ENCODE measurements around the gene ACOXL.

The ACOXL gene

DNA sequence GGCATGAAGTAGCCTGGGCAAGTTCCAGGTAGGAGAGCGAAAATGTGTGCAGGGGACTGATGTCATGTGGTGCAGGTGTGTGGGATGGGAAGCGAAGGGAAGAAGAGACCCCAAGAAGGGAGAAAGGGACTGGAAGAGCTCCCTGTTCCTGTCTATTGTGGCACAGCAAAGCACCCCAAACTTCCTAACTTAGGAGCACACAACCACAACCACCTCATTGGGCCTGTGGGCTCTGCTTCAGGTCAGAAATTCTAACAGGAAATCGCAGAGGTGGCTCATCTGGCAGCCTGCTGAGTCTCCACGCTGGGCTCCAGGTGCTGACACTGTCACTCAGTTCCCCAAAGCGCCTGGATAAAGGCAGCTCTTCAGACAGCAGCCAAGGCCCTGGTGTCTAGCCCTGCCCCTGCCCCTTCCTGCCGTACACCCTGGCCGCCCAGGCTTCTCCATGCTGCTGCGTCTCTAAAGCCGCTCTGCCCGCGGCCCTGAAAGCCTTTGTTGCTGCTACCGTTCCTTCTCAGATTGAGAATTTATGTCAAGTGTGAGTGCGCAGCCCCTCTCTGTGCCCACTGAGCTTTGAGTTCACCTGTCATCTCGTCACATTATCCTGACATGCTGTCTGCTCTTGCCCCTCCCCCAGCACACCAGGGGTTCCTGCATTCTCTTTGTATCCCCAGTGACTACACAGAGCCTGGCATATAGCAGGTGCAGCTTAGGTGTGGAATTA is 248.1 kb downstream of the ACOXL start:
- Histone ChIP-seq H3K9ac (ENCODE audit: low read depth, low read length) (no peak overlapping the region), H3K36me3 (ENCODE audit: insufficient read depth, low read length) (no peaks in the 10 kb centered on the region), H3K27ac (ENCODE audit: low read depth, low read length) (no peak overlapping the region), H3K4me3 (ENCODE audit: low read length) (no peak overlapping the region), H3K27me3 (ENCODE audit: insufficient read depth, low read length) (no peaks in the 10 kb centered on the region), H3K9me3 (ENCODE audit: insufficient read depth, low read depth, low read length) (no peaks in the 10 kb centered on the region), H3K4me1 (ENCODE audit: insufficient read depth, low read length) (peaks cover 6% of the 10 kb centered on the region)
- 76% methylated on average over 14 of the region's 14 CpGs for WGBS

DNA sequence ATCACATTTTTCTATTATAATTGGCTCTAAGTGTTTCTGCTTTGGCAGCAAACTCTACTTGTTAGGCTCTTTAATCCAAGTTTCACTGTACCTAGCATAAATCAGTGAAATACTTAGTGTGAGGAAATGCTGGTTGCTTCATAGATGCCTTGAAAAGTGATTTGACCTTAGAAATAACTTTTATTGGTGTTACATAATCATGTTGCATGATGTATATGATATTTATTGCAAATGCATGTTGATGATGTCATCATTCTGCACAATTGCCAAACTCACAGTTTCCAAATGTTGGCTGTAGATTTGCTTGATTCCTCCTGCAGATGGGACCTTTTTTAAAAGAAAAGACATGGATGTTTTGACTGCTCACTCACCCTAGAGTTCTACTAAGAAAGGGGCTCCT is 250.8 kb downstream of the ACOXL start:
- Histone ChIP-seq H3K27me3 (ENCODE audit: insufficient read depth, low read length) (no peaks in the 10 kb centered on the region), H3K4me1 (ENCODE audit: insufficient read depth, low read length) (peaks cover 6% of the 10 kb centered on the region), H3K9me3 (ENCODE audit: insufficient read depth, low read depth, low read length) (no peaks in the 10 kb centered on the region), H3K27ac (ENCODE audit: low read depth, low read length) (no peak overlapping the region), H3K4me3 (ENCODE audit: low read length) (no peak overlapping the region), H3K36me3 (ENCODE audit: insufficient read depth, low read length) (no peaks in the 10 kb centered on the region), H3K9ac (ENCODE audit: low read depth, low read length) (no peak overlapping the region)

DNA sequence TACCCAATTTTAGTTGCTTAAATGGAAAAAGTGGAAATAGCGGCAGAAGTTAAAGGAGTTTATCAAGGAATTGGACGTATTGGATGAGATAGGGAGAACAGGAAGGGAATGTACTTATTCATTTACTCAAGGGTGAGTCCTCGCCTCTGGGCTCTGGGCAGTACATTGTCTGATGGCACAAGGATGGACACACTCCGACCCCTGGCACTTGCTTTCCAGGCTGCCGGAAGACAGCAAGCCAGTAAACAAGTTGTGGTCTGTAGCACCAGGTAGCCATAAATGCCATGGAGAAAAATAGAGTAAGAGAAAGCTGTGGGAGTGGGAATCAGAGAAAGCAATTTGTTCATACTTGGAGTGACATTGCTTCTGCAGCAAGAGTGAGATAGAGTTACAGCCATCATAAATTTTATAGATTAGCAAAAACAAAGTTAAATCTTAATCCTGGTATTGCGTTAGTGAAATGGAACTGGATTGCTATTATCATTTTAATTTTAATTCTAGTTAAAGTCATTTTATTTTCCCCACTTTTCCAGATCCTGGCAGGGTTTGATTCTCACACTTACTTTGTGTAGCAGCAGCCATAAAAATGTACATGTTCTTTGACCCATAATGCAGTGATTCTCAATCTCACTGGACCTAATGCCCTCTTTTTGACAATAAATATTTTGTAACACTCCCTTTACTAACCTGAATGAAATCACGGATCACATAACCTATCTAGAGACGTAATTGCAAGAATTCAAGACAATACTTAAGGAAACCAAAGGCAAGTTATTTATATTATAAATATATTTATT is 252.5 kb downstream of the ACOXL start:
- no peak overlapping the region for H3K4me3 ChIP-seq (ENCODE audit: low read length)
- H3K9me3 ChIP-seq (ENCODE audit: insufficient read depth, low read depth, low read length): no peaks in the 10 kb centered on the region
- H3K9ac ChIP-seq (ENCODE audit: low read depth, low read length): no peak overlapping the region
- H3K4me1 ChIP-seq (ENCODE audit: insufficient read depth, low read length): peaks cover 4% of the 10 kb centered on the region
- H3K36me3 ChIP-seq (ENCODE audit: insufficient read depth, low read length): no peaks in the 10 kb centered on the region
- 94% methylated on average over 6 of the region's 8 CpGs for WGBS
- H3K27ac ChIP-seq (ENCODE audit: low read depth, low read length): no peak overlapping the region
- no peaks in the 10 kb centered on the region for H3K27me3 ChIP-seq (ENCODE audit: insufficient read depth, low read length)

DNA sequence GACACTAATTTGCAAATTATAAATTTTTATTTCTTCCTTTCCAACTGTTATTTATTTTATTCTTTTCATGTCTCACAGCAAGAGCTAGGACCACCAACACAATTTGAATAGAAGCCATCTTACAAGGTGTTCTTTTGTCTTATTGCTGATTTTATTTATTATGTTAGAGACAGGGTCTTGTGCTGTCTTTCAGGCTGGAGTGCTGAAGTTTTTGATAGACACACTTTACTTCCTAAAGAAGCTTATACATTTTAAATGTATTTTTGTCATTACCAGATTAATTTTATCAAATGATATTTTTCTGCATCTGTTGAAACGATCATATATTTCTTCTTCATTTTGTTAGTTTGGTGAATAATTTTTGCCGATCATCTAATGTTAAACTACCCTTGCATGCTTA is 258.1 kb downstream of the ACOXL start:
- Histone ChIP-seq H3K27me3 (ENCODE audit: insufficient read depth, low read length) (no peaks in the 10 kb centered on the region), H3K9ac (ENCODE audit: low read depth, low read length) (no peak overlapping the region), H3K4me3 (ENCODE audit: low read length) (no peak overlapping the region), H3K9me3 (ENCODE audit: insufficient read depth, low read depth, low read length) (no peaks in the 10 kb centered on the region), H3K4me1 (ENCODE audit: insufficient read depth, low read length) (peaks cover 8% of the 10 kb centered on the region), H3K36me3 (ENCODE audit: insufficient read depth, low read length) (no peaks in the 10 kb centered on the region), H3K27ac (ENCODE audit: low read depth, low read length) (no peak overlapping the region)
- WGBS: no CpG with 5 or more reads among the region's 2 CpGs

DNA sequence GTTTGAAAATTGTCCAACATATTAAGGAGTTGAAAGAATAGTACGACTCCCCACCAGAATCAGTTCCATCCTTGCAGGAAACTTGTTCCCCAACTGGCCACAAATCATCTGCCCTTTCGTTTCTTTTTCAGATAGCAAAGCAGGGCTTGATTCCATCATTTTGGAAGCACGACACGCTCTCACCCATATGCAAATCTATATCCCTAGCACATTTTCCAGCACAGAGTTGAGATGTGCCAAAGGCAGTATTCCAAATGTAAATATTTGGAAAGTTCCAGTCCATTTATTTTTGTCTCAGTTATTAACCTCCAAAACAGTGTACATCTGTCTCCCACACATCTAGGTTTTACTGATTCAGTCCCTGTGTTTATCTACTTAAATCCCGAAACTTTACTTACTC is 259.5 kb downstream of the ACOXL start:
- Histone ChIP-seq H3K9ac (ENCODE audit: low read depth, low read length) (no peak overlapping the region), H3K27ac (ENCODE audit: low read depth, low read length) (no peak overlapping the region), H3K4me3 (ENCODE audit: low read length) (no peak overlapping the region), H3K27me3 (ENCODE audit: insufficient read depth, low read length) (no peaks in the 10 kb centered on the region), H3K4me1 (ENCODE audit: insufficient read depth, low read length) (peaks cover 8% of the 10 kb centered on the region), H3K36me3 (ENCODE audit: insufficient read depth, low read length) (no peaks in the 10 kb centered on the region), H3K9me3 (ENCODE audit: insufficient read depth, low read depth, low read length) (no peaks in the 10 kb centered on the region)
- WGBS: 95% methylated on average over 5 of the region's 5 CpGs

DNA sequence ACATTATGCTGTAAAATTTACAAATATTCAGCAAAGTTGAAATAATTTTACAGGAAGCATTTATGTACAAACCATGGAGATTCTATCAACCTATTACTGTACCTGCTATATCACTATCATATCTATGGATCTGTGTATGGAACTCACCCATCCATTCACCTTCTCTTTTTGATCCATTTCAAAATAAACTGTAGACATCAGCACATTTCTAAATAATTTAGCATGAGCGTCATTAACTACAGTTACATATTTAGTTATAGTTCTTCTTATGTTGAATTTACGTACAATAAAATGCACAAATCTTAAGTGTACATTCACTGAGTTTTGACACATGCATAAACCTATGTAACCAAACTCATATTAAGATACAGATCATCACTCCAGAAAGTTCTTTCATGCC is 260.5 kb downstream of the ACOXL start:
- WGBS: 100% methylated on average over 2 of the region's 2 CpGs
- Histone ChIP-seq H3K27me3 (ENCODE audit: insufficient read depth, low read length) (no peaks in the 10 kb centered on the region), H3K9me3 (ENCODE audit: insufficient read depth, low read depth, low read length) (no peaks in the 10 kb centered on the region), H3K36me3 (ENCODE audit: insufficient read depth, low read length) (no peaks in the 10 kb centered on the region), H3K27ac (ENCODE audit: low read depth, low read length) (no peak overlapping the region), H3K9ac (ENCODE audit: low read depth, low read length) (no peak overlapping the region), H3K4me3 (ENCODE audit: low read length) (no peak overlapping the region), H3K4me1 (ENCODE audit: insufficient read depth, low read length) (peaks cover 8% of the 10 kb centered on the region)

DNA sequence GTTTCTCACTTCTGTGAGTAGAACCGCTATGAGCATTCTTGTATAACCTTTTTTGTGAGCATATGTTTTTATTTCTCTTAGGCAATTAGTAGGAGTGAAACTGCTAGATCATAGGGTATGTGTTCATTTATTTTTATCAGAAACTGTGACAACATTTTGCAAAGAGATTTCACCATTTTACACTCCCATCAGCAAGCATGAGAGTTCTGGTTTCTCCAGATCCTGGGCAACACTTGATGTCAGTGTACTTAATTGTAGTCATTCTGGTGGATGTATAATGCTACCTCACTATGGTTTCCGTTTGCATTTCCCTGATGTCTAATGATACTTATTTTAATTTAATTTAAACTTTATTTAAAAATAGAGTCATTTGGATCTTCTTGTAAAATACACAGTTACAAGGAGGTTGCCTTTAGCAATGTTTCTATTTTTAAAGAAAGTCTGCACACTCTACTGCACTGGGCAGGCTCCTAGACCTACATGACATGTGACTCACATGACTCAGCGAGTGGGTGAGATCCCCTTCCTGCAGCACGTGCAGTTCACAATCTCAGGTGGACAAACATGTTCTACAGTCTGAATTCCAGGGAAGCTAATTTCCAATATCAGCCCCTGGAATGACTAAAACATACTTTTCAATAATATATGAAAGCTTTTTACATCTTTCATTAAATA is 261.3 kb downstream of the ACOXL start:
- Histone ChIP-seq H3K36me3 (ENCODE audit: insufficient read depth, low read length) (no peaks in the 10 kb centered on the region), H3K9me3 (ENCODE audit: insufficient read depth, low read depth, low read length) (no peaks in the 10 kb centered on the region), H3K27me3 (ENCODE audit: insufficient read depth, low read length) (no peaks in the 10 kb centered on the region), H3K4me1 (ENCODE audit: insufficient read depth, low read length) (peaks cover 14% of the 10 kb centered on the region), H3K4me3 (ENCODE audit: low read length) (no peak overlapping the region), H3K9ac (ENCODE audit: low read depth, low read length) (no peak overlapping the region), H3K27ac (ENCODE audit: low read depth, low read length) (no peak overlapping the region)
- 90% methylated on average over 3 of the region's 4 CpGs for WGBS

DNA sequence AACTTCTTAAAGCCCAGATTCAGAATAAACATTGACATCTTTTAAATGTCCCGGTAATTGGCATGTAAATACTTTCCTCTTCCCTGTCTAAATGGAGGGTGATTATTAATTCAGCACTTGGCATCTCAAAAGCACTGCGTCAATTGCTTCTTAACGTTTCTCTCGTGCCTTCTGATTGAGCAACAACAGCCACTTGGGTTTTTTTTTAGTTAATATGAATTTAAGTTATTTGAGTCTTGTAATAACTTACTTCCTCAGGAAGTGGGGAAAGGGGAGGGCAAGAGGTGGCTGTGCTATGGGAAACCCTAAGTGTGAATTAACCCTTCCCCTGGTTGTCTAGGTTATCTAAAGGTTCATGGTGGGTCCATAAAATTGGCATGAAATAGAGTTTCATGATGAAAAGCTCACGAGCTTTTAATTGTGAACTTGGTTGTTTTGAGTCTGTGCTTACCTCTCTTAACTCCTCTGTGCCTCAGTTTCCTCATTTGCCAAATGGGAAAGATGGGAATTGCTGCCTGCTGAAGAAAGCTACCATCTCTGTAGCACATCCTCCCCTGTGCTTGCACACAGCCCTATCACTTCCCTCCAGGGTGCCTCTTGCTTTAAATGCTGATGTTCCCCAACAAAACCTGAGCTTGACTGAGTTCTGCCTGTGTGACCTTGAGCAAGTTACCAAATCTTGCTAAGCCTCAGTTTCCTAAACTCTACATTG is 262.0 kb downstream of the ACOXL start:
- Histone ChIP-seq H3K27ac (ENCODE audit: low read depth, low read length) (no peak overlapping the region), H3K9me3 (ENCODE audit: insufficient read depth, low read depth, low read length) (no peaks in the 10 kb centered on the region), H3K4me3 (ENCODE audit: low read length) (no peak overlapping the region), H3K27me3 (ENCODE audit: insufficient read depth, low read length) (no peaks in the 10 kb centered on the region), H3K36me3 (ENCODE audit: insufficient read depth, low read length) (0 out of 2 replicates have a peak, but pooled peaks cover 1% of the 10 kb centered on the region), H3K9ac (ENCODE audit: low read depth, low read length) (no peak overlapping the region), H3K4me1 (ENCODE audit: insufficient read depth, low read length) (peaks cover 14% of the 10 kb centered on the region)
- 91% methylated on average over 5 of the region's 5 CpGs for WGBS

DNA sequence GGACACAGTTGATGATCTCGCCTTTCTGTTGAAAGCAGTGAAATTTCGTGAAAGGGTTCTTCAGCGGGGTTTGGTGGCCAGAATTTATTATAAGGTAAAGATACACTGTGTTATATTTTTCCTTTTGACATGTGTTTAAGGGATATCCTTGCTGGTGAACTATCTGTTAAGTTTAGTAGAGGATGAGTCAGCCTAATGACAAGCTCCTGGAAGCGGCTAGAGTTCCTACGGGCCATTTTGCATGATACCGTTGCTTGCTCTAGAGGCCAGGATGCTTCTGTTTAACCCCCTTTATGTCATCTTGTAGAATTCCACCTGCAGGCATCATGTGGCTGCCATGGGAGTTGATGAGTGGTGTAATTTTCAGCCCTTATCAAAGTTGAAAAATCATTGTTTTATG is 263.5 kb downstream of the ACOXL start:
- Histone ChIP-seq H3K27ac (ENCODE audit: low read depth, low read length) (no peak overlapping the region), H3K36me3 (ENCODE audit: insufficient read depth, low read length) (0 out of 2 replicates have a peak, but pooled peaks cover 5% of the 10 kb centered on the region), H3K4me1 (ENCODE audit: insufficient read depth, low read length) (peaks cover 14% of the 10 kb centered on the region), H3K9ac (ENCODE audit: low read depth, low read length) (no peak overlapping the region), H3K9me3 (ENCODE audit: insufficient read depth, low read depth, low read length) (no peaks in the 10 kb centered on the region), H3K4me3 (ENCODE audit: low read length) (no peak overlapping the region), H3K27me3 (ENCODE audit: insufficient read depth, low read length) (no peaks in the 10 kb centered on the region)
- 93% methylated on average over 6 of the region's 6 CpGs for WGBS

DNA sequence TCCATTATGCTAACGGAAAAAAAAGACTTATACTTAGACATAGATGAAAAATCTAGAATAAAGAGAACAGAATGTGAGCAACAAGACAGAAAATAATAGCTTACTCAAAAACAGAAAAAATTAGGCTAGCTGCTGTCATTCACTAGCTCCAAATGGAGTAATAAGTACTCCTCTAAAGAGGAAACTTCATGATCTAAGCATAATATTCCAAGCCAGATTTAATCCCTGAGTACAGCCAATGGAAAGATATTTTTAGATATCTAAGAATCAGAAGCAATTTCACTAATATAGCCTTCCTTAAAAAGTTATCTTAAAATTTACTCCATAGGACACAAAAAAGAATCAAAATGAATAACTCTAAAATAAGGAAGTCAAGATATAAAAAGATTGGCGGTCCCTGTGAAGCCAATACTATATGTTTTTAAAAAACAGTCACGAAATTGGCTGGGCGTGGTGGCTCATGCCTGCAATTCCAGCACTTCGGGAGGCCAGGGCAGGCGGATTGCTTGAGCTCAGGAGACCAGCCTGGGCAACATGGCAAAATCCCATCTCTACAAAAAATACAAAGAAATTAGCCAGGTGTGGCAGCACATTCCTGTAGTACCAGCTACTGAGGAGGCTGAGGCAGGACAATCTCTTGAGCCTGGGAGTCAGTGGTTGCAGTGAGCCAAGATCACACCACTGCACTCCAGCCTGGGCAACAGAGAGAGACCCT is 265.1 kb downstream of the ACOXL start:
- Histone ChIP-seq H3K27ac (ENCODE audit: low read depth, low read length) (no peak overlapping the region), H3K27me3 (ENCODE audit: insufficient read depth, low read length) (no peaks in the 10 kb centered on the region), H3K9me3 (ENCODE audit: insufficient read depth, low read depth, low read length) (no peaks in the 10 kb centered on the region), H3K4me1 (ENCODE audit: insufficient read depth, low read length) (peaks cover 14% of the 10 kb centered on the region), H3K4me3 (ENCODE audit: low read length) (no peak overlapping the region), H3K9ac (ENCODE audit: low read depth, low read length) (no peak overlapping the region), H3K36me3 (ENCODE audit: insufficient read depth, low read length) (0 out of 2 replicates have a peak, but pooled peaks cover 5% of the 10 kb centered on the region)
- 90% methylated on average over 5 of the region's 6 CpGs for WGBS
